ENCODE results near the gene FOXP1. TPM values are rescaled to one million over a fixed set of nuclear protein-coding genes. Genes with fewer than 3 reads are reported as not detected.

FOXP1 gene
- total and polyA plus RNA-seq, 2 of the 13 experiments (the other 11 are each of a cell fraction or from before 2014, with no cell fraction given): 40.4 to 59.0 TPM

DNA sequence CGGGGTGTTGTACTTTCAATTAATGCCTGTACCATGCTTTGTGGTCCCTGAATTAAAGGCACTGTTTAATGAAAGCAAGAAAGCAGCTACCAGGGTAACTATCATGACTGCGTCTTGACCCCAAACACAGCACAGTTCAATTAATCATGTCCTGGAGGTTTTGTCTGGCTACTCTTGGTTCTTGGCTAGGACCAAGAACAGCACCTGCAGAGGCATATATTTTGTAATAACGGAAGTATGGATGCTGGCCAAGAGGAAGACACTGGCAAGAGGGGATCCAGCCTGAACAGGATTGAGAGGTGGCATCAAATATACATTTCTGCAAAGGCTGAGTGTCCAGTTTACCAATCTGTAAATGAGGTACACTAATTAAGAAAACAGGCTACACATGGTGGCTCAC, 119.9 kb downstream of the FOXP1 start:
- no peaks in the 10 kb centered on the region; a peak in 2 of 5 replicates for H3K36me3 ChIP-seq (replicated peaks in 1 of 2; ENCODE audit: control insufficient read depth in 1 of 2, insufficient read depth in 2 of 2, low read length in 2 of 2)
- H3K4me1 ChIP-seq (ENCODE audit: insufficient read depth, low read length): no peaks in the 10 kb centered on the region
- CTCF ChIA-PET (ENCODE audit: low intra/inter-chr PET ratio, low total read pairs): no interaction called here
- no peaks in the 10 kb centered on the region for H3K9me3 ChIP-seq (ENCODE audit: low read length)
- peaks cover 13% of the 10 kb centered on the region for H3K79me2 ChIP-seq (ENCODE audit: insufficient read depth, low read length)
- H3K4me2 ChIP-seq (ENCODE audit: low read depth, low read length): no peak overlapping the region
- no peak overlapping the region for H3K4me3 ChIP-seq (replicated peaks in 1 of 3; ENCODE audit: insufficient read depth in 1 of 3, low read depth in 2 of 3, low read length in 3 of 3)
- H2AFZ ChIP-seq (ENCODE audit: low read length): no peak overlapping the region
- DNase-seq (ENCODE audit: low spot score) (no peak), FAIRE-seq (no peak), ATAC-seq (no peak)
- intact Hi-C loops (cut with micrococcal nuclease; ENCODE audit: unreplicated experiment): no loop called here
- TF ChIP-seq ZBTB3 (CRISPR knock-in tag; IDR thresholded peaks at IDR 0.05; ENCODE audit: borderline replicate concordance, low read depth): no peak
- TF ChIP-seq MTA3 (CRISPR knock-in tag; IDR thresholded peaks at IDR 0.05): no peak
- TF ChIP-seq, protein P1, sequence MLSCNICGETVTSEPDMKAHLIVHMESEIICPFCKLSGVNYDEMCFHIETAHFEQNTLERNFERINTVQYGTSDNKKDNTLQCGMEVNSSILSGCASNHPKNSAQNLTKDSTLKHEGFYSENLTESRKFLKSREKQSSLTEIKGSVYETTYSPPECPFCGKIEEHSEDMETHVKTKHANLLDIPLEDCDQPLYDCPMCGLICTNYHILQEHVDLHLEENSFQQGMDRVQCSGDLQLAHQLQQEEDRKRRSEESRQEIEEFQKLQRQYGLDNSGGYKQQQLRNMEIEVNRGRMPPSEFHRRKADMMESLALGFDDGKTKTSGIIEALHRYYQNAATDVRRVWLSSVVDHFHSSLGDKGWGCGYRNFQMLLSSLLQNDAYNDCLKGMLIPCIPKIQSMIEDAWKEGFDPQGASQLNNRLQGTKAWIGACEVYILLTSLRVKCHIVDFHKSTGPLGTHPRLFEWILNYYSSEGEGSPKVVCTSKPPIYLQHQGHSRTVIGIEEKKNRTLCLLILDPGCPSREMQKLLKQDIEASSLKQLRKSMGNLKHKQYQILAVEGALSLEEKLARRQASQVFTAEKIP (CRISPR knock-in tag; IDR thresholded peaks at IDR 0.05; ENCODE audit: borderline replicate concordance): no peak
- TF ChIP-seq TRIM22 (IDR thresholded peaks at IDR 0.05): no peak
- TF ChIP-seq DNMT1 (CRISPR knock-in tag; IDR thresholded peaks at IDR 0.05): no peak
- TF ChIP-seq BRD4 (CRISPR knock-in tag; IDR thresholded peaks at IDR 0.05): no peak
- H3K27ac ChIP-seq (ENCODE audit: extremely low read length, insufficient read depth, low read length): no peak overlapping the region
- 100% methylated on average over 3 of the region's 3 CpGs for WGBS (ENCODE audit: low lambda C conversion rate)
- H3K27me3 ChIP-seq (ENCODE audit: control insufficient read depth in 1 of 2, insufficient read depth in 2 of 2, low read length in 2 of 2): no peaks in the 10 kb centered on the region
- H4K20me1 ChIP-seq (ENCODE audit: insufficient read depth, low read length): no peaks in the 10 kb centered on the region; the same call in none of the 2 replicates
- POLR2A ChIA-PET: no interaction called here
- BruUV-seq (replicated peaks): no TSS peak
- in situ Hi-C loops (cut with HindIII; ENCODE audit: extremely low pct_ligation_motif_present, low pct_unique_long_range_greater_than_20kb): no loop called here
- H3K9ac ChIP-seq (ENCODE audit: insufficient read depth, low read depth, low read length): no peak overlapping the region
